Measurements from ENCODE around the gene LILRA2. TPM values are rescaled to one million over a fixed set of nuclear protein-coding genes. Genes with fewer than 3 reads are reported as not detected.

The LILRA2 gene
- total and polyA plus RNA-seq, 2 experiments from 2014 or later = not detected

DNA sequence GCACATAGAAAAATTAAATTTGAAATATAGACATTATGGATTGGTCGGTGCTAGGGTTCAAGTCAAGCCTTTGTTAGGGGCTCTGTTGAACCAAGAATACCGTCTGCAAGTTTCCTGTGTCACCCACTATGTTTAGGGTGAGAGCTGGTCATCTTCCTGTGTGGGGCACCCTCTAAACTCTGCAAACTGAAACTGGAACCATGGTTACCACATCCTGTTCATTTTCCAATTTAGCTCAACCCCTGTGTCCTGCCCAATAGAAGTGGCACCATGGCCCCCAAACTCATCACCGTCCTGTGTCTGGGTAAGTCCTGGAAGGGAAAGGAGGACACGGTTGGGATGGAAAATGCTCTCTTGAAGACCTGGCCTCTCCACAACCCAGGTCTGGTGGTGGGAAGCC, 41.1 kb upstream of the LILRA2 start:
- Histone ChIP-seq H3K4me1 (ENCODE audit: insufficient read depth) (no peaks in the 10 kb centered on the region), H3K36me3 (ENCODE audit: insufficient read depth) (no peaks in the 10 kb centered on the region), H3K4me2 (no peak overlapping the region), H3K9me2 (ENCODE audit: insufficient read depth) (no peaks in the 10 kb centered on the region), H3K4me3 (no peak overlapping the region), H3K27ac (ENCODE audit: low read depth) (no peak overlapping the region), H3K79me2 (replicated peaks; ENCODE audit: insufficient read depth) (no peaks in the 10 kb centered on the region), H3K27me3 (ENCODE audit: insufficient read depth) (no peaks in the 10 kb centered on the region), H4K20me1 (replicated peaks; ENCODE audit: insufficient read depth) (no peaks in the 10 kb centered on the region), H2AFZ (no peak overlapping the region), H3F3A (replicated peaks; ENCODE audit: low read depth) (no peaks in the 10 kb centered on the region)
- ATAC-seq = no peak
- no peak for TF ChIP-seq EZH2phosphoT487 (IDR thresholded peaks at IDR 0.05; ENCODE audit: unreplicated experiment)
- TF ChIP-seq JUNB (IDR thresholded peaks at IDR 0.05; ENCODE audit: unreplicated experiment) = no peak
- no peak for TF ChIP-seq ZNF331 (CRISPR knock-in tag; IDR thresholded peaks at IDR 0.05; ENCODE audit: low read depth)
- TF ChIP-seq CREB1 (CRISPR knock-in tag; IDR thresholded peaks at IDR 0.05; ENCODE audit: low read depth) = no peak
- no peak for TF ChIP-seq CTCF (conservative IDR thresholded peaks at IDR 0.05; ENCODE audit: low read depth in 2 of 2)
- no peak for TF ChIP-seq NANOG (IDR thresholded peaks at IDR 0.05; ENCODE audit: borderline replicate concordance)
- TF ChIP-seq, protein P1, sequence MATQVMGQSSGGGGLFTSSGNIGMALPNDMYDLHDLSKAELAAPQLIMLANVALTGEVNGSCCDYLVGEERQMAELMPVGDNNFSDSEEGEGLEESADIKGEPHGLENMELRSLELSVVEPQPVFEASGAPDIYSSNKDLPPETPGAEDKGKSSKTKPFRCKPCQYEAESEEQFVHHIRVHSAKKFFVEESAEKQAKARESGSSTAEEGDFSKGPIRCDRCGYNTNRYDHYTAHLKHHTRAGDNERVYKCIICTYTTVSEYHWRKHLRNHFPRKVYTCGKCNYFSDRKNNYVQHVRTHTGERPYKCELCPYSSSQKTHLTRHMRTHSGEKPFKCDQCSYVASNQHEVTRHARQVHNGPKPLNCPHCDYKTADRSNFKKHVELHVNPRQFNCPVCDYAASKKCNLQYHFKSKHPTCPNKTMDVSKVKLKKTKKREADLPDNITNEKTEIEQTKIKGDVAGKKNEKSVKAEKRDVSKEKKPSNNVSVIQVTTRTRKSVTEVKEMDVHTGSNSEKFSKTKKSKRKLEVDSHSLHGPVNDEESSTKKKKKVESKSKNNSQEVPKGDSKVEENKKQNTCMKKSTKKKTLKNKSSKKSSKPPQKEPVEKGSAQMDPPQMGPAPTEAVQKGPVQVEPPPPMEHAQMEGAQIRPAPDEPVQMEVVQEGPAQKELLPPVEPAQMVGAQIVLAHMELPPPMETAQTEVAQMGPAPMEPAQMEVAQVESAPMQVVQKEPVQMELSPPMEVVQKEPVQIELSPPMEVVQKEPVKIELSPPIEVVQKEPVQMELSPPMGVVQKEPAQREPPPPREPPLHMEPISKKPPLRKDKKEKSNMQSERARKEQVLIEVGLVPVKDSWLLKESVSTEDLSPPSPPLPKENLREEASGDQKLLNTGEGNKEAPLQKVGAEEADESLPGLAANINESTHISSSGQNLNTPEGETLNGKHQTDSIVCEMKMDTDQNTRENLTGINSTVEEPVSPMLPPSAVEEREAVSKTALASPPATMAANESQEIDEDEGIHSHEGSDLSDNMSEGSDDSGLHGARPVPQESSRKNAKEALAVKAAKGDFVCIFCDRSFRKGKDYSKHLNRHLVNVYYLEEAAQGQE (IDR thresholded peaks at IDR 0.05; ENCODE audit: unreplicated experiment) = no peak
- TF ChIP-seq, protein P2, sequence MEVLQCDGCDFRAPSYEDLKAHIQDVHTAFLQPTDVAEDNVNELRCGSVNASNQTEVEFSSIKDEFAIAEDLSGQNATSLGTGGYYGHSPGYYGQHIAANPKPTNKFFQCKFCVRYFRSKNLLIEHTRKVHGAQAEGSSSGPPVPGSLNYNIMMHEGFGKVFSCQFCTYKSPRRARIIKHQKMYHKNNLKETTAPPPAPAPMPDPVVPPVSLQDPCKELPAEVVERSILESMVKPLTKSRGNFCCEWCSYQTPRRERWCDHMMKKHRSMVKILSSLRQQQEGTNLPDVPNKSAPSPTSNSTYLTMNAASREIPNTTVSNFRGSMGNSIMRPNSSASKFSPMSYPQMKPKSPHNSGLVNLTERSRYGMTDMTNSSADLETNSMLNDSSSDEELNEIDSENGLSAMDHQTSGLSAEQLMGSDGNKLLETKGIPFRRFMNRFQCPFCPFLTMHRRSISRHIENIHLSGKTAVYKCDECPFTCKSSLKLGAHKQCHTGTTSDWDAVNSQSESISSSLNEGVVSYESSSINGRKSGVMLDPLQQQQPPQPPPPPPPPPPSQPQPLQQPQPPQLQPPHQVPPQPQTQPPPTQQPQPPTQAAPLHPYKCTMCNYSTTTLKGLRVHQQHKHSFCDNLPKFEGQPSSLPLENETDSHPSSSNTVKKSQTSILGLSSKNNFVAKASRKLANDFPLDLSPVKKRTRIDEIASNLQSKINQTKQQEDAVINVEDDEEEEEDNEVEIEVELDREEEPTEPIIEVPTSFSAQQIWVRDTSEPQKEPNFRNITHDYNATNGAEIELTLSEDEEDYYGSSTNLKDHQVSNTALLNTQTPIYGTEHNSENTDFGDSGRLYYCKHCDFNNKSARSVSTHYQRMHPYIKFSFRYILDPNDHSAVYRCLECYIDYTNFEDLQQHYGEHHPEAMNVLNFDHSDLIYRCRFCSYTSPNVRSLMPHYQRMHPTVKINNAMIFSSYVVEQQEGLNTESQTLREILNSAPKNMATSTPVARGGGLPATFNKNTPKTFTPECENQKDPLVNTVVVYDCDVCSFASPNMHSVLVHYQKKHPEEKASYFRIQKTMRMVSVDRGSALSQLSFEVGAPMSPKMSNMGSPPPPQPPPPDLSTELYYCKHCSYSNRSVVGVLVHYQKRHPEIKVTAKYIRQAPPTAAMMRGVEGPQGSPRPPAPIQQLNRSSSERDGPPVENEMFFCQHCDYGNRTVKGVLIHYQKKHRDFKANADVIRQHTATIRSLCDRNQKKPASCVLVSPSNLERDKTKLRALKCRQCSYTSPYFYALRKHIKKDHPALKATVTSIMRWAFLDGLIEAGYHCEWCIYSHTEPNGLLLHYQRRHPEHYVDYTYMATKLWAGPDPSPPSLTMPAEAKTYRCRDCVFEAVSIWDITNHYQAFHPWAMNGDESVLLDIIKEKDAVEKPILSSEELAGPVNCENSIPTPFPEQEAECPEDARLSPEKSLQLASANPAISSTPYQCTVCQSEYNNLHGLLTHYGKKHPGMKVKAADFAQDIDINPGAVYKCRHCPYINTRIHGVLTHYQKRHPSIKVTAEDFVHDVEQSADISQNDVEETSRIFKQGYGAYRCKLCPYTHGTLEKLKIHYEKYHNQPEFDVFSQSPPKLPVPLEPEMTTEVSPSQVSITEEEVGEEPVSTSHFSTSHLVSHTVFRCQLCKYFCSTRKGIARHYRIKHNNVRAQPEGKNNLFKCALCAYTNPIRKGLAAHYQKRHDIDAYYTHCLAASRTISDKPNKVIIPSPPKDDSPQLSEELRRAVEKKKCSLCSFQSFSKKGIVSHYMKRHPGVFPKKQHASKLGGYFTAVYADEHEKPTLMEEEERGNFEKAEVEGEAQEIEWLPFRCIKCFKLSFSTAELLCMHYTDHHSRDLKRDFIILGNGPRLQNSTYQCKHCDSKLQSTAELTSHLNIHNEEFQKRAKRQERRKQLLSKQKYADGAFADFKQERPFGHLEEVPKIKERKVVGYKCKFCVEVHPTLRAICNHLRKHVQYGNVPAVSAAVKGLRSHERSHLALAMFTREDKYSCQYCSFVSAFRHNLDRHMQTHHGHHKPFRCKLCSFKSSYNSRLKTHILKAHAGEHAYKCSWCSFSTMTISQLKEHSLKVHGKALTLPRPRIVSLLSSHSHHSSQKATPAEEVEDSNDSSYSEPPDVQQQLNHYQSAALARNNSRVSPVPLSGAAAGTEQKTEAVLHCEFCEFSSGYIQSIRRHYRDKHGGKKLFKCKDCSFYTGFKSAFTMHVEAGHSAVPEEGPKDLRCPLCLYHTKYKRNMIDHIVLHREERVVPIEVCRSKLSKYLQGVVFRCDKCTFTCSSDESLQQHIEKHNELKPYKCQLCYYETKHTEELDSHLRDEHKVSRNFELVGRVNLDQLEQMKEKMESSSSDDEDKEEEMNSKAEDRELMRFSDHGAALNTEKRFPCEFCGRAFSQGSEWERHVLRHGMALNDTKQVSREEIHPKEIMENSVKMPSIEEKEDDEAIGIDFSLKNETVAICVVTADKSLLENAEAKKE (CRISPR knock-in tag; IDR thresholded peaks at IDR 0.05) = no peak
- no peak for TF ChIP-seq POLR2AphosphoS5 (IDR thresholded peaks at IDR 0.05; ENCODE audit: low read depth)
- no peak for TF ChIP-seq ZNF114 (CRISPR knock-in tag; IDR thresholded peaks at IDR 0.05)
- no peak for TF ChIP-seq STAT1 (IDR thresholded peaks at IDR 0.05; ENCODE audit: unreplicated experiment)
- TF ChIP-seq ETS1 (IDR thresholded peaks at IDR 0.05) = no peak
- no peak for TF ChIP-seq EZH2 (IDR thresholded peaks at IDR 0.05; ENCODE audit: low read depth, unreplicated experiment)
- peaks cover 98% of the 10 kb centered on the region for H3K9me3 Mint-ChIP-seq
- DNase-seq (ENCODE audit: low spot score) = no peak
- no peaks in the 10 kb centered on the region for H3K4me1 Mint-ChIP-seq
- no peak overlapping the region for H3K27ac Mint-ChIP-seq
- H3K4me3 Mint-ChIP-seq = no peak overlapping the region
- H3K27me3 Mint-ChIP-seq (ENCODE audit: insufficient read depth, low read depth, poor library complexity) = peaks cover 10% of the 10 kb centered on the region
- H3K36me3 Mint-ChIP-seq (ENCODE audit: low read depth) = peaks cover 34% of the 10 kb centered on the region
